Upper lobe of left lung (tissue), 6 donors: ENCODE measurements around the gene HPN. TPM values are rescaled to one million over a fixed set of nuclear protein-coding genes. Genes with fewer than 3 reads are reported as not detected.
A peak's percentile ranks its signal among the peaks of the same experiment; 100 is the strongest.

Source experiments
- ATAC-seq, 2 donors: fragments of 200-7000 bp; cut with Tn5 transposase; one replicate each; pipeline ENCODE4 v1.9.1; 2022; ENCODE audit warnings: mild to moderate bottlenecking in 2 of 2, moderate library complexity in 2 of 2; ENCODE audit not compliant: low FRiP score in 2 of 2
- DNase-seq, 2 donors: peaks; one replicate each; pipeline ENCODE4 v3.0.0-alpha.2; 2019 to 2020
- H3K27ac ChIP-seq, 4 donors: fragments of 200-600 bp; sonication (generic); one replicate each; pipeline ENCODE4 v1.5.1; 2016 to 2019
- H3K27me3 ChIP-seq, 4 donors: fragments of 200-600 bp; sonication (generic); one replicate each; pipeline ENCODE4 v1.5.1; 2017 to 2019
- H3K36me3 ChIP-seq, 4 donors: fragments of 200-600 bp; sonication (generic); one replicate each; pipeline ENCODE4 v1.5.1; 2016 to 2019
- H3K4me1 ChIP-seq, 4 donors: fragments of 200-600 bp; sonication (generic); one replicate each; pipeline ENCODE4 v1.5.1; 2018 to 2019
- H3K4me3 ChIP-seq, 4 donors: fragments of 200-600 bp; sonication (generic); one replicate each; pipeline ENCODE4 v1.5.1; 2017 to 2019; ENCODE audit warnings: mild to moderate bottlenecking in 2 of 4, moderate library complexity in 1 of 4
- H3K9me3 ChIP-seq, 4 donors: fragments of 200-600 bp; sonication (generic); one replicate each; pipeline ENCODE4 v1.5.1; 2018 to 2019
- CTCF ChIP-seq, 6 experiments: fragments of 450-650 bp in 4 of 6; fragments of 200-600 bp in 2 of 6; sonication (generic) in 2 of 6; IDR thresholded peaks; one replicate each; pipeline ENCODE4 v1.5.1; 2016 to 2019; ENCODE audit warnings: antibody characterized with exemption in 6 of 6
- EP300 ChIP-seq, 4 donors: sonication (generic); formaldehyde crosslinking; IDR thresholded peaks; one replicate each; pipeline ENCODE4 v1.5.1; 2017; ENCODE audit warnings: antibody characterized with exemption in 4 of 4, control low read depth in 2 of 4
- POLR2A ChIP-seq, 4 donors: fragments of 450-650 bp; IDR thresholded peaks; one replicate each; pipeline ENCODE4 v1.5.1; 2016 to 2017; ENCODE audit warnings: antibody characterized with exemption in 4 of 4, mild to moderate bottlenecking in 2 of 4
- POLR2AphosphoS5 ChIP-seq, 2 donors: sonication (generic); formaldehyde crosslinking; IDR thresholded peaks; one replicate each; pipeline ENCODE4 v1.5.1; 2017; ENCODE audit warnings: antibody characterized with exemption in 2 of 2
- WGBS, 2 donors: methylation state at CpG; one replicate each; pipeline ENCODE4 v1.1.5; 2017 to 2018; 5-methylcytosine and 5-hydroxymethylcytosine counted together
- total RNA-seq, 6 donors: library from RNA; depleted of rRNA in 4 of 6; stranded (reverse); fragments of >200 nt in 4 of 6; gene quantifications; one replicate each; pipeline versions ENCODE4 v1.1.0 to v1.2.1, GENCODE V29; 2016 to 2021
- donor health status: DM: no; HTN: no; CAD: no; lungs with moderate emphysema.
- donor health status: DM: no; HTN: yes; CAD: no; lungs with severe emphysema.

The HPN gene
- total RNA-seq, 6 donors from 2014 or later = 15.9 to 54.5 (median 41.1) TPM

GRCh38 chr19:35093430-35093829, 51.9 kb downstream of the HPN start:
- H3K4me3 ChIP-seq = no peak overlapping the region
- ATAC-seq (no peak), DNase-seq (no peak)
- TF ChIP-seq EP300 (IDR thresholded peaks at IDR 0.05) (no peak), POLR2AphosphoS5 (IDR thresholded peaks at IDR 0.05) (no peak), CTCF (IDR thresholded peaks at IDR 0.05) (no peak), POLR2A (IDR thresholded peaks at IDR 0.05) (no peak)
- no peaks in the 10 kb centered on the region for H3K36me3 ChIP-seq
- H3K27me3 ChIP-seq = no peaks in the 10 kb centered on the region
- no peaks in the 10 kb centered on the region for H3K9me3 ChIP-seq
- WGBS, 2 donors = 96 to 98% methylated on average over 5 of the region's 5 CpGs
- no peak overlapping the region for H3K27ac ChIP-seq
- peaks cover 8 to 12% (median 9%) of the 10 kb centered on the region in 4 donors for H3K4me1 ChIP-seq

- Histone ChIP-seq H3K9me3 (no peaks in the 10 kb centered on the region), H3K27me3 (no peaks in the 10 kb centered on the region), H3K36me3 (no peaks in the 10 kb centered on the region), H3K27ac (no peak overlapping the region), H3K4me1 (peaks cover 8 to 12% (median 9%) of the 10 kb centered on the region in 4 donors), H3K4me3 (no peak overlapping the region)
- ATAC-seq (no peak), DNase-seq (peak in 1 of 2 donors; percentile 75)
- no peak for TF ChIP-seq EP300 (IDR thresholded peaks at IDR 0.05)
- no peak for TF ChIP-seq POLR2AphosphoS5 (IDR thresholded peaks at IDR 0.05)
- TF ChIP-seq CTCF (IDR thresholded peaks at IDR 0.05) = no peak
- no peak for TF ChIP-seq POLR2A (IDR thresholded peaks at IDR 0.05)
- 88 to 89% methylated on average over 9 to 11 of the region's 11 CpGs for WGBS, 2 donors
Measured at GRCh38 chr19:35093941-35094647, 52.6 kb downstream of the HPN start.

GRCh38 chr19:35094656-35095055, 53.1 kb downstream of the HPN start:
- Histone ChIP-seq H3K4me3 (no peak overlapping the region), H3K9me3 (no peaks in the 10 kb centered on the region), H3K27me3 (no peaks in the 10 kb centered on the region), H3K27ac (no peak overlapping the region), H3K4me1 (peaks cover 8 to 12% (median 9%) of the 10 kb centered on the region in 4 donors), H3K36me3 (no peaks in the 10 kb centered on the region)
- WGBS, 2 donors = 87% methylated on average over 4 of the region's 4 CpGs
- TF ChIP-seq POLR2A (IDR thresholded peaks at IDR 0.05) (no peak), POLR2AphosphoS5 (IDR thresholded peaks at IDR 0.05) (no peak), CTCF (IDR thresholded peaks at IDR 0.05) (no peak), EP300 (IDR thresholded peaks at IDR 0.05) (no peak)
- no peak for DNase-seq
- ATAC-seq = no peak

GRCh38 chr19:35095667-35096368, 54.3 kb downstream of the HPN start:
- WGBS, 2 donors = 81 to 85% methylated on average over 8 of the region's 8 CpGs
- DNase-seq = no peak
- no peak for TF ChIP-seq EP300 (IDR thresholded peaks at IDR 0.05)
- TF ChIP-seq POLR2AphosphoS5 (IDR thresholded peaks at IDR 0.05) = no peak
- TF ChIP-seq CTCF (IDR thresholded peaks at IDR 0.05) = no peak
- TF ChIP-seq POLR2A (IDR thresholded peaks at IDR 0.05) = no peak
- Histone ChIP-seq H3K27me3 (no peaks in the 10 kb centered on the region), H3K36me3 (no peaks in the 10 kb centered on the region), H3K27ac (no peak overlapping the region), H3K4me1 (peaks cover under 1 to 4% (median 2%) of the 10 kb centered on the region in 4 donors), H3K4me3 (no peak overlapping the region), H3K9me3 (no peaks in the 10 kb centered on the region)
- no peak for ATAC-seq
